TTC549 (cell line): ENCODE measurements around the gene ST3GAL3.

ENCODE experiments used
- FAIRE-seq: peaks from 2 replicates; lab custom pipeline; 2012; peaks lifted over from hg19 to GRCh38; lab: Jason Lieb, UNC

The ST3GAL3 gene

GRCh38 chr1:43707190-43708001 is at the start of gene ST3GAL3:
ST3GAL3 (plus strand) TSS chr1:43707536; CDS start chr1:43736263, 28,727 bp downstream.
- no peak for FAIRE-seq

- FAIRE-seq, result no peak
These were observed 47.8 kb upstream of the ST3GAL3 start for GRCh38 chr1:43659212-43660166.

- FAIRE-seq, result no peak
These were observed 47.0 kb upstream of the ST3GAL3 start for GRCh38 chr1:43660355-43660754.

- no peak for FAIRE-seq
These were observed 43.0 kb upstream of the ST3GAL3 start for GRCh38 chr1:43664369-43664768.

GRCh38 chr1:43666608-43667007 is 40.7 kb upstream of the ST3GAL3 start:
- no peak for FAIRE-seq

- no peak for FAIRE-seq
These were observed 38.4 kb upstream of the ST3GAL3 start for GRCh38 chr1:43668956-43669355.

- no peak for FAIRE-seq
These were observed 37.5 kb upstream of the ST3GAL3 start for GRCh38 chr1:43669878-43670277.

GRCh38 chr1:43671193-43671592 is 36.1 kb upstream of the ST3GAL3 start:
- FAIRE-seq, result no peak

- no peak for FAIRE-seq
These were observed 35.6 kb upstream of the ST3GAL3 start for GRCh38 chr1:43671626-43672330.

GRCh38 chr1:43673261-43673660 is 34.1 kb upstream of the ST3GAL3 start:
- FAIRE-seq, result no peak

- FAIRE-seq, result no peak
These were observed 28.4 kb upstream of the ST3GAL3 start for GRCh38 chr1:43678940-43679339.

GRCh38 chr1:43683560-43683959 is 23.8 kb upstream of the ST3GAL3 start:
- FAIRE-seq, result no peak

GRCh38 chr1:43686801-43687200 is 20.5 kb upstream of the ST3GAL3 start:
- no peak for FAIRE-seq

GRCh38 chr1:43687301-43688108 is 19.8 kb upstream of the ST3GAL3 start:
- FAIRE-seq, result no peak

- FAIRE-seq, result no peak
These were observed 19.3 kb upstream of the ST3GAL3 start for GRCh38 chr1:43688109-43688387.

GRCh38 chr1:43688594-43689000 is 18.7 kb upstream of the ST3GAL3 start:
- no peak for FAIRE-seq

GRCh38 chr1:43689289-43689688 is 18.0 kb upstream of the ST3GAL3 start:
- FAIRE-seq, result no peak

GRCh38 chr1:43691871-43692815 is 15.2 kb upstream of the ST3GAL3 start:
- no peak for FAIRE-seq

GRCh38 chr1:43693371-43693770 is 14.0 kb upstream of the ST3GAL3 start:
- FAIRE-seq, result no peak

- no peak for FAIRE-seq
These were observed 8.1 kb upstream of the ST3GAL3 start for GRCh38 chr1:43699281-43699680.

- no peak for FAIRE-seq
These were observed 3.5 kb upstream of the ST3GAL3 start for GRCh38 chr1:43703836-43704235.
